Gastrocnemius medialis (tissue), 4 donors: ENCODE data around the gene DCAF4.

Experiments used
- POLR2A ChIP-seq, 2 donors: fragments of 450-650 bp; IDR thresholded peaks; one replicate each; pipeline ENCODE4 v1.6.1; 2017; ENCODE audit warnings: antibody characterized with exemption in 2 of 2, mild to moderate bottlenecking in 2 of 2, moderate library complexity in 2 of 2
- TF ChIP-seq, protein P1 (sequence below), 5 experiments: fragments of 450-650 bp in 3 of 5; fragments of 200-600 bp in 2 of 5; sonication (generic) in 2 of 5; IDR thresholded peaks in 4 of 5; conservative IDR thresholded peaks in 1 of 5; 1 replicate in 4 of 5; 2 replicates in 1 of 5; pipeline ENCODE4 v1.5.1; 2016 to 2019; ENCODE audit warnings: antibody characterized with exemption in 5 of 5, mild to moderate bottlenecking in 3 of 5, moderate library complexity in 3 of 5

DNA sequence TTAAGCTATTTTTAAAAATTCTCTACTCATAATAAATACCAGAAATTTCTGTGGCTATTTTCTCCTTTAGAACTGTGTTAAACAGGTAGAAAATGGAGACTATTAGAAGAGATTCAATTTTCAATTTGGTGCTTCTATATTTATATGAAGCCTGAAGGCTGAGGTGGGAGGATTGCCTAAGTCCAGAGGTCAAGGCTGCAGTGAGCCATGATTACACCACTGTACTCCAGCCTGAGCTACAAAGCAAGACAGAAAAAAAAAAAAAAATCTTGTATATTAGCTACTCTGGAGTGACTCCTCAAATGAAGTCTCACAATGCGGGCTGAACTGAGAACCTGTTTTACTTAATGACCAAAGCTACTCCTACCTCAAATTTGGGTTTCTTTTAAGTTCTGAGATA, 22.5 kb upstream of the DCAF4 start:
- TF ChIP-seq, protein P1, sequence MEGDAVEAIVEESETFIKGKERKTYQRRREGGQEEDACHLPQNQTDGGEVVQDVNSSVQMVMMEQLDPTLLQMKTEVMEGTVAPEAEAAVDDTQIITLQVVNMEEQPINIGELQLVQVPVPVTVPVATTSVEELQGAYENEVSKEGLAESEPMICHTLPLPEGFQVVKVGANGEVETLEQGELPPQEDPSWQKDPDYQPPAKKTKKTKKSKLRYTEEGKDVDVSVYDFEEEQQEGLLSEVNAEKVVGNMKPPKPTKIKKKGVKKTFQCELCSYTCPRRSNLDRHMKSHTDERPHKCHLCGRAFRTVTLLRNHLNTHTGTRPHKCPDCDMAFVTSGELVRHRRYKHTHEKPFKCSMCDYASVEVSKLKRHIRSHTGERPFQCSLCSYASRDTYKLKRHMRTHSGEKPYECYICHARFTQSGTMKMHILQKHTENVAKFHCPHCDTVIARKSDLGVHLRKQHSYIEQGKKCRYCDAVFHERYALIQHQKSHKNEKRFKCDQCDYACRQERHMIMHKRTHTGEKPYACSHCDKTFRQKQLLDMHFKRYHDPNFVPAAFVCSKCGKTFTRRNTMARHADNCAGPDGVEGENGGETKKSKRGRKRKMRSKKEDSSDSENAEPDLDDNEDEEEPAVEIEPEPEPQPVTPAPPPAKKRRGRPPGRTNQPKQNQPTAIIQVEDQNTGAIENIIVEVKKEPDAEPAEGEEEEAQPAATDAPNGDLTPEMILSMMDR (IDR thresholded peaks at IDR 0.05 in 4 of 5, conservative IDR thresholded peaks at IDR 0.05 in 1 of 5): no peak
- TF ChIP-seq POLR2A (IDR thresholded peaks at IDR 0.05): no peak
